H1 (cell line): ENCODE results near the gene ARHGAP22. TPM values are rescaled to one million over a fixed set of nuclear protein-coding genes. Genes with fewer than 3 reads are reported as not detected.

Experiments used
- BRCA1 ChIP-seq: IDR thresholded peaks from 2 replicates; pipeline ENCODE4 v1.6.1; 2012; ENCODE audit warnings: low read depth, low read length, improper control_type of control experiment
- CREB1 ChIP-seq: IDR thresholded peaks from 2 replicates; pipeline ENCODE4 v1.6.1; 2012; ENCODE audit warnings: inconsistent platforms
- EP300 ChIP-seq, 2 experiments: IDR thresholded peaks; 1 replicate in 1 of 2; 2 replicates in 1 of 2; pipeline ENCODE4 v1.6.1; 2011 to 2012; ENCODE audit warnings: low read depth in 2 of 2, low read length in 2 of 2, mild to moderate bottlenecking in 2 of 2, borderline replicate concordance in 1 of 2, inconsistent platforms in 1 of 2, moderate library complexity in 1 of 2
- EZH2 ChIP-seq: fragments of 200-600 bp; sonication (generic); IDR thresholded peaks from 2 replicates; pipeline ENCODE4 v1.7.1; 2012; ENCODE audit warnings: low read depth, mild to moderate bottlenecking, moderate library complexity, low read length, inconsistent platforms; ENCODE audit not compliant: severe bottlenecking
- NRF1 ChIP-seq: IDR thresholded peaks from 2 replicates; pipeline ENCODE4 v1.6.1; 2011; ENCODE audit warnings: mild to moderate bottlenecking, low read depth, low read length, improper control_type of control experiment
- POLR2AphosphoS5 ChIP-seq: IDR thresholded peaks from 2 replicates; pipeline ENCODE4 v1.6.1; 2011; ENCODE audit warnings: low read depth, low read length
- POU5F1 ChIP-seq: IDR thresholded peaks from 2 replicates; pipeline ENCODE4 v1.6.1; 2011; ENCODE audit warnings: low read depth, mild to moderate bottlenecking, low read length, moderate library complexity
- TAF1 ChIP-seq: IDR thresholded peaks from 2 replicates; pipeline ENCODE4 v1.6.1; 2011; ENCODE audit warnings: mild to moderate bottlenecking, low read depth, low read length
- TAF7 ChIP-seq: optimal IDR thresholded peaks from 2 replicates; pipeline ENCODE3; 2011; ENCODE audit warnings: low read depth, mild to moderate bottlenecking, inconsistent platforms, low read length, moderate library complexity, borderline replicate concordance
- TEAD4 ChIP-seq: IDR thresholded peaks from 2 replicates; pipeline ENCODE4 v1.6.1; 2012; ENCODE audit warnings: low read depth, low read length, inconsistent platforms, mixed read lengths
- ZNF274 ChIP-seq: IDR thresholded peaks from 2 replicates; pipeline ENCODE4 v1.7.0; 2012; ENCODE audit warnings: low read length, borderline replicate concordance; ENCODE audit errors: extremely low read depth
- polyA plus RNA-seq, 7 experiments: library from polyadenylated mRNA; depleted of rRNA in 3 of 7; stranded (reverse) in 5 of 7; unstranded in 2 of 7; fragments of >200 nt in 5 of 7; fragments of 200-250 nt in 2 of 7; gene quantifications; 1 replicate in 5 of 7; 2 replicates in 1 of 7; 4 replicates in 1 of 7; pipeline versions ENCODE4 v1.2.1 to v1.2.3, GENCODE V29; 2011 to 2013; ENCODE audit warnings: missing spikeins in 2 of 7, mixed read lengths in 2 of 7
- total RNA-seq: library from RNA; stranded (reverse); fragmentation: NEBNext Ultra II Directional; extraction: Animal tissue kit (Norgen Biotek cat#: 25700); gene quantifications from 2 replicates; pipeline ENCODE4 v1.2.1, GENCODE V29; 2021
- TF ChIP-seq, protein P1 (sequence below): fragments of 300-600 bp; sonication (generic); IDR thresholded peaks from 2 replicates; pipeline ENCODE4 v1.7.1; 2012; ENCODE audit warnings: low read length, moderate library complexity, mild to moderate bottlenecking, inconsistent platforms; ENCODE audit not compliant: insufficient replicate concordance

ARHGAP22 gene
- total and polyA plus RNA-seq, 2 of the 8 experiments (the other 6 are each of a cell fraction or from before 2014, with no cell fraction given), result 3.6 to 11.2 TPM

DNA sequence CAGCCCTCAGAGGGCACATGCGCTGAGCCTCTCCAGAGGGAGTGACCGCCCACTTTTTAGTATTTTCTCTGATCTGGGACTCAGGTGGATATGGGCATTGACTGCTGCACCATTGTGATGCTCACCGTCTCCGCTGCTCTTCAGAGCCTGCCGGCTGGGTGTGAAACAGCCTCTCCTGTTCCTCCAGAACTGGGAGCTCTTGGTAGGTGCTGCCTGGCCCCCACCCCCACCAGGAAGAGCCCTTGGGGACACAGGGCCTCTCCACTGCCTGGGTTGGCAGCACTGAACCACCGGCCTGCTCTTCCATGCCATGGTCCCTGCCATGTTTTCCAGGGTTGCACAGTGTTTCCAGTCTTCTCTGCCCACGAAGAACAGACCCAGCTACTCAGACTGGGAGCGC is 36.3 kb downstream of the ARHGAP22 start (continued):
- TF ChIP-seq, protein P1, sequence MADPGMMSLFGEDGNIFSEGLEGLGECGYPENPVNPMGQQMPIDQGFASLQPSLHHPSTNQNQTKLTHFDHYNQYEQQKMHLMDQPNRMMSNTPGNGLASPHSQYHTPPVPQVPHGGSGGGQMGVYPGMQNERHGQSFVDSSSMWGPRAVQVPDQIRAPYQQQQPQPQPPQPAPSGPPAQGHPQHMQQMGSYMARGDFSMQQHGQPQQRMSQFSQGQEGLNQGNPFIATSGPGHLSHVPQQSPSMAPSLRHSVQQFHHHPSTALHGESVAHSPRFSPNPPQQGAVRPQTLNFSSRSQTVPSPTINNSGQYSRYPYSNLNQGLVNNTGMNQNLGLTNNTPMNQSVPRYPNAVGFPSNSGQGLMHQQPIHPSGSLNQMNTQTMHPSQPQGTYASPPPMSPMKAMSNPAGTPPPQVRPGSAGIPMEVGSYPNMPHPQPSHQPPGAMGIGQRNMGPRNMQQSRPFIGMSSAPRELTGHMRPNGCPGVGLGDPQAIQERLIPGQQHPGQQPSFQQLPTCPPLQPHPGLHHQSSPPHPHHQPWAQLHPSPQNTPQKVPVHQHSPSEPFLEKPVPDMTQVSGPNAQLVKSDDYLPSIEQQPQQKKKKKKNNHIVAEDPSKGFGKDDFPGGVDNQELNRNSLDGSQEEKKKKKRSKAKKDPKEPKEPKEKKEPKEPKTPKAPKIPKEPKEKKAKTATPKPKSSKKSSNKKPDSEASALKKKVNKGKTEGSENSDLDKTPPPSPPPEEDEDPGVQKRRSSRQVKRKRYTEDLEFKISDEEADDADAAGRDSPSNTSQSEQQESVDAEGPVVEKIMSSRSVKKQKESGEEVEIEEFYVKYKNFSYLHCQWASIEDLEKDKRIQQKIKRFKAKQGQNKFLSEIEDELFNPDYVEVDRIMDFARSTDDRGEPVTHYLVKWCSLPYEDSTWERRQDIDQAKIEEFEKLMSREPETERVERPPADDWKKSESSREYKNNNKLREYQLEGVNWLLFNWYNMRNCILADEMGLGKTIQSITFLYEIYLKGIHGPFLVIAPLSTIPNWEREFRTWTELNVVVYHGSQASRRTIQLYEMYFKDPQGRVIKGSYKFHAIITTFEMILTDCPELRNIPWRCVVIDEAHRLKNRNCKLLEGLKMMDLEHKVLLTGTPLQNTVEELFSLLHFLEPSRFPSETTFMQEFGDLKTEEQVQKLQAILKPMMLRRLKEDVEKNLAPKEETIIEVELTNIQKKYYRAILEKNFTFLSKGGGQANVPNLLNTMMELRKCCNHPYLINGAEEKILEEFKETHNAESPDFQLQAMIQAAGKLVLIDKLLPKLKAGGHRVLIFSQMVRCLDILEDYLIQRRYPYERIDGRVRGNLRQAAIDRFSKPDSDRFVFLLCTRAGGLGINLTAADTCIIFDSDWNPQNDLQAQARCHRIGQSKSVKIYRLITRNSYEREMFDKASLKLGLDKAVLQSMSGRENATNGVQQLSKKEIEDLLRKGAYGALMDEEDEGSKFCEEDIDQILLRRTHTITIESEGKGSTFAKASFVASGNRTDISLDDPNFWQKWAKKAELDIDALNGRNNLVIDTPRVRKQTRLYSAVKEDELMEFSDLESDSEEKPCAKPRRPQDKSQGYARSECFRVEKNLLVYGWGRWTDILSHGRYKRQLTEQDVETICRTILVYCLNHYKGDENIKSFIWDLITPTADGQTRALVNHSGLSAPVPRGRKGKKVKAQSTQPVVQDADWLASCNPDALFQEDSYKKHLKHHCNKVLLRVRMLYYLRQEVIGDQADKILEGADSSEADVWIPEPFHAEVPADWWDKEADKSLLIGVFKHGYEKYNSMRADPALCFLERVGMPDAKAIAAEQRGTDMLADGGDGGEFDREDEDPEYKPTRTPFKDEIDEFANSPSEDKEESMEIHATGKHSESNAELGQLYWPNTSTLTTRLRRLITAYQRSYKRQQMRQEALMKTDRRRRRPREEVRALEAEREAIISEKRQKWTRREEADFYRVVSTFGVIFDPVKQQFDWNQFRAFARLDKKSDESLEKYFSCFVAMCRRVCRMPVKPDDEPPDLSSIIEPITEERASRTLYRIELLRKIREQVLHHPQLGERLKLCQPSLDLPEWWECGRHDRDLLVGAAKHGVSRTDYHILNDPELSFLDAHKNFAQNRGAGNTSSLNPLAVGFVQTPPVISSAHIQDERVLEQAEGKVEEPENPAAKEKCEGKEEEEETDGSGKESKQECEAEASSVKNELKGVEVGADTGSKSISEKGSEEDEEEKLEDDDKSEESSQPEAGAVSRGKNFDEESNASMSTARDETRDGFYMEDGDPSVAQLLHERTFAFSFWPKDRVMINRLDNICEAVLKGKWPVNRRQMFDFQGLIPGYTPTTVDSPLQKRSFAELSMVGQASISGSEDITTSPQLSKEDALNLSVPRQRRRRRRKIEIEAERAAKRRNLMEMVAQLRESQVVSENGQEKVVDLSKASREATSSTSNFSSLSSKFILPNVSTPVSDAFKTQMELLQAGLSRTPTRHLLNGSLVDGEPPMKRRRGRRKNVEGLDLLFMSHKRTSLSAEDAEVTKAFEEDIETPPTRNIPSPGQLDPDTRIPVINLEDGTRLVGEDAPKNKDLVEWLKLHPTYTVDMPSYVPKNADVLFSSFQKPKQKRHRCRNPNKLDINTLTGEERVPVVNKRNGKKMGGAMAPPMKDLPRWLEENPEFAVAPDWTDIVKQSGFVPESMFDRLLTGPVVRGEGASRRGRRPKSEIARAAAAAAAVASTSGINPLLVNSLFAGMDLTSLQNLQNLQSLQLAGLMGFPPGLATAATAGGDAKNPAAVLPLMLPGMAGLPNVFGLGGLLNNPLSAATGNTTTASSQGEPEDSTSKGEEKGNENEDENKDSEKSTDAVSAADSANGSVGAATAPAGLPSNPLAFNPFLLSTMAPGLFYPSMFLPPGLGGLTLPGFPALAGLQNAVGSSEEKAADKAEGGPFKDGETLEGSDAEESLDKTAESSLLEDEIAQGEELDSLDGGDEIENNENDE, result no peak
- TF ChIP-seq TEAD4, result no peak
- TF ChIP-seq CREB1, result no peak
- no peak for TF ChIP-seq ZNF274
- TF ChIP-seq BRCA1, result no peak
- TF ChIP-seq EZH2, result no peak
- no peak for TF ChIP-seq TAF7
- TF ChIP-seq POU5F1, result no peak
- TF ChIP-seq NRF1, result no peak
- TF ChIP-seq POLR2AphosphoS5, result no peak
- no peak for TF ChIP-seq TAF1
- no peak for TF ChIP-seq EP300 (IDR thresholded peaks at IDR 0.05; ENCODE audit: borderline replicate concordance in 1 of 2, low read depth in 2 of 2, low read length in 2 of 2)
